COLO668 (cell line): ENCODE results near the gene GTF2F2.

Source experiments
- DNase-seq: peaks from one replicate; lab custom pipeline; 2025; ENCODE audit not compliant: unreplicated experiment; lab: John Stamatoyannopoulos, UW

GTF2F2 gene

DNA sequence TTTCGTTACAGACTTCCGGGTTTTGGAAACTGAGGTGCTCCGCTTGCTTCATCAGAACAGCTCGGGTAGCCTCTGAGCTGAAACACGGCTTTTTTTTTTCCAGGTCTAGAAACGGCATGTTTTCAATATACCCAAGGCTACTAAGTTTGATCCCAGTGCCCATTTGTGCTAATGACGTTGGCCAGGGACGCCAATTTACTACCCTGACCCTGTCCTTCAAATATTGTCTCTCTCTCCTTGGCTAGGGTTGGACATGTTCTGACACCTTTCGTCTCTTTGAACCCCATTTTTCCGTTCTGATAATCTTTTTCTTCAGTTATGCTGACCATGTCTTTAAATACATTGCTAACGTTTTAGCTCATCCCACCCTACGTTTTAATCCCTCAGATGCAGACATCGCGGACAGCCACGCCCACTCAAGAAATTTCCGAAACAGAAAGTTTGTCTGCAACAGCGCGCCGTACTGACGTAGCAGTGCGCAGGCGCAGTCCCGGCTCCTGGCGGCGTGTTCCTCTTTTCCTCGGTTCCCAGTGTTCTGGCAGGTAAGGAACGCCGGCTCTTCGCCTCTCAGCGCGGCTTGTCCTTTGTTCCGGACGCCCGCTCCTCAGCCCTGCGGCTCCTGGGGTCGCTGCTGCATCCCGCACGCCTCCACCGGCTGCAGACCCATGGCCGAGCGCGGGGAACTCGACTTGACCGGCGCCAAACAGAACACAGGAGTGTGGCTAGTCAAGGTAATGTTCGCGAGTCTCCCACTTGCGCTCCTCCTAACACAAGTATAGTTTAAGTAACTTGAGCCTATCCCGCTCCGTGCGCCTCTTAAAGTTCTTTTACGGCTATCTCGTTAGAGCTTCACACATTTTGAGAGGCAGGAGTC is at the start of gene GTF2F2:
Gene GTF2F2 (plus strand): TSS at position 520 of the 874 bp plus-strand sequence. CDS start 146 bp downstream, at position 666.
- DNase-seq = peak; percentile 96

DNA sequence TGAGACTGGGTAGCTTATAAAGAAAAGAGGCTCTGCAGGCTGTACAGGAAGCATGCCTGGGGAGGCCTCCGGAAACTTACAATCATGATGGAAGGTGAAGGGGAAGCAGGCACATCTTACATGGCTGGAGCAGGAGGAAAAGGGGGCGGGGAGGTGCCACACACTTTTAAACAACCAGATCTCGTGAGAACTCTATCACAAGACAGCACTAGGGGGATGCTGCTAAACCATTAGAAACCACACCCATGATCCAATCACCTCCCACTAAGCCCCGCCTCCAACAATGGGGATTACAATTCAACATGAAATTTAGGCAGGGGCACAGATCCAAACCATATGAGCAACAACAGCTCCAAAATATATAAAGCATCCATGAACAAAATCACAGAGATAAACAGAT is 46.5 kb upstream of the GTF2F2 start:
- no peak for DNase-seq

DNA sequence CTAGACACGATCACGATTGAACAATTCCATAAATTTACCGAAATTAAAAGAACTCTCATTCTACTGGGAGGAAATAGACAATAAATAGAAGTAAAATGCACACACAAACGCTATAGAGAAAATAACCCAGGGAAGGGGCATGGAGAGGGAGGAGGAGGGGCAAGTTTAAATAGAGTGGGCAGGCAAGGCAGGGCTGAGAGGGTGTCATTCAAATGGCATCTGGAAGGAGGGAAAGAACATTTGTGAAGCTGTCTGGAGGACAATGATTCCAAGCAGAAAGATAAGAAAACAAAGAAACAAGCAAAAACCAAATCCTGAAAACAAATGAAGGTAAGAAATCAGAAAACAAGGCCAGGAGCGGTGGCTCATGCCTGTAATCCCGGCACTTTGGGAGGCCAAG is 45.6 kb upstream of the GTF2F2 start:
- DNase-seq = no peak

DNA sequence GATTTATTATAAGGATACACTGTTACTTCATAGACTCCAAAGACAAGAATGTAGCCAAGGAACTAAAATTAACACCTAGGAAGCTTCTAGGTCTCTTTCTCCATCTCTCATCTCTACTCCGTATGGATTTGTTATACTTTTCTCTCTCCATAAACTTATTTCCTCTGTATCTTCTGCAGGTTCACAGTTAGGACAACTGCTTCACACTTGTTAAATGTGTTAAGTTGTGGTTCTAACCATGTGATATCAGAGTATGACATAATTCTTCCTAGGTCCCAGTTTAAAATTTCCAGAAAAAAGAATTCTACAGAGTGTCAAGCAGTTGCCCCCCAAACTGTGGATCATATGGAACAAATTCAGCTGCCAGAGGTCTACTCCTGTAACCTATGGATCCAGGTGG is 42.3 kb upstream of the GTF2F2 start:
- no peak for DNase-seq

DNA sequence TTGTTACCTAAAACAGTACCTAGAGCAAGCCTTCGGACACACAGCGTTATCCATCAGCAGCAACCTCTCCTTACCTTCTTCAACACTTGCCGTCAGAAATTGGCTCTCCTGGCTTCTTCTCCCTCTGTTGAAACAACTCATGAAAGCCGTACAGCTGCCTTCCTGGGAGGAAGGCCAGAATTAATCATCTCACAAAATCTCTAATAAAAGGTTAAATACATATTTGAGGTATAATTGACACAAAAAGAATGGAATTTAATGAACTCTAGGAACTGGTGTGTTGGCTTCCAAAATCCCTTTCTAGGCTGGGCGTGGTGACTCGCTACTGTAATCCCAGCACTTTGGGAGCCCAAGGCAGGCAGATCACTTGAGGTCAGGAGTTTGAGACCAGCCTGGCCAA is 37.3 kb upstream of the GTF2F2 start:
- DNase-seq = no peak

GRCh38 chr13:45084515-45084914 is 35.8 kb upstream of the GTF2F2 start:
- no peak for DNase-seq

- DNase-seq = no peak
Observed at GRCh38 chr13:45086484-45086883, 33.8 kb upstream of the GTF2F2 start.

DNA sequence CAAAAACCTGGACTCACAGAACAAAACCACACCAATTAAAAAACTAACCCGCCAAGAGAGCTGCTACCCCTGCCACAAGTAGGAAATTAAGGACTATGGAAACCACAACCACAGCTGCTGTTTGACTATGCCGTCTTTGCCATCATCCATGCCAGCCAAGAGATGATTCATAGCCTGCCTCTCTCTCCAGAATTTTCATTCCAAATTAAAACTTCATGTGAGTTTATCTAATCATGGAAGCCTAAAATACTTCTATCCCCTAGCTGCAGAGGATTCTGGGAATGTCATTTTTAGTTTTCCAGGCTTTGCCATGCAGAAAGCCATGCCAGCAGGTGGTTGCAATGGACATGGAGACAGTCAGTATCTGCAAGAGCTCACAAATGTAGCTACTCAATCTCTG is 27.6 kb upstream of the GTF2F2 start:
- no peak for DNase-seq

DNA sequence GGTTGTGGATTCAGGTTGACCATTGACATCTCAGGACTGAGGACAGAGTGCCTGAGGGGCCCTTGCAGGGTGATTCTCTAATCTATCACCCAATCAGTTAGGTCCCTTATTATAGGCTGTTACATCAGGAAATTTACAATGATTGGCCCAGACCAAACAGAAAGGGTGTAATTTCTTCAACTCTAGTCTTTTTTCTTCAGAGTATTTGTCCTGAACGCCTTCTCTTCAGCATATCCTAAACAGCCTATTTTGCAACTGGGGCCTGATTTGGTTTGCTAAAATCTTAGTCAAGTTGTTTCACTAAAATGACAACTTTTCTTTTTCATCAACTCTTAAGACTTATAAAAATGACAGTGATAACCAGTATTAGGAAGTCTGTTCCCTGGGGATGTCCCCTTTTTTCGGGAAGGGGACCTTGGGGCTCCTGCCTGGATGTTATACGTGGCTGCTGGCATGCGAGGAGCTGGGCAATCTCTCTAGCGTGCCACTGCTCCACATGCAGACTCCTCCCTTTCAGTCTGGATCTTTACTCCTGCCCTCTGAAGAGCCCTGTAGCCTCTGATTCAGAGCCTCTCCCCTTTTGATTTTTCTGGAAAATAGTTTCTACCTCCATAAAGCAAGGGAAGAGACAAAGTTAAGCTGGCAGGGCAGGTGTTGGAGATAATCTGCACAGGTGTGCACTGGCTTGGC is 19.6 kb upstream of the GTF2F2 start:
- no peak for DNase-seq

- DNase-seq = no peak
Observed at GRCh38 chr13:45101327-45102018, 18.8 kb upstream of the GTF2F2 start.

DNA sequence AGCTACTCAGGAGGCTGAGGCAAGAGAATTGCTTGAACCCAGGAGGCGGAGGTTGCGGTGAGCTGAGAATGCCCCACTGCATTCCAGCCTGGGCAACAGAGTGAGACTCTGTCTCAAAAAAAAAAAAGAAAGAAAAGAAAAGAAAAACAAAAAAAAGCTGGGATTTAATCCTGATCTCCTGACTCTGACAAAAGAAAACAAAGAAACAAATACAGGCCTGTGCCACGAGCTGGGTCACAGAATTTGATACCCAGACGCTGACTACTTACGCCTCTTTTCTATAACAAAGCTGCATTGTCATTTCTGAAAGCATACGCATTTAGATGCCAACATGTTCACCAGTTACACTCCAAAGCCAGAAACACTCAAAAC is 18.2 kb upstream of the GTF2F2 start:
- DNase-seq = no peak

GRCh38 chr13:45103449-45103848 is 16.9 kb upstream of the GTF2F2 start:
- DNase-seq = no peak

GRCh38 chr13:45104261-45104660 is 16.0 kb upstream of the GTF2F2 start:
- DNase-seq = no peak

DNA sequence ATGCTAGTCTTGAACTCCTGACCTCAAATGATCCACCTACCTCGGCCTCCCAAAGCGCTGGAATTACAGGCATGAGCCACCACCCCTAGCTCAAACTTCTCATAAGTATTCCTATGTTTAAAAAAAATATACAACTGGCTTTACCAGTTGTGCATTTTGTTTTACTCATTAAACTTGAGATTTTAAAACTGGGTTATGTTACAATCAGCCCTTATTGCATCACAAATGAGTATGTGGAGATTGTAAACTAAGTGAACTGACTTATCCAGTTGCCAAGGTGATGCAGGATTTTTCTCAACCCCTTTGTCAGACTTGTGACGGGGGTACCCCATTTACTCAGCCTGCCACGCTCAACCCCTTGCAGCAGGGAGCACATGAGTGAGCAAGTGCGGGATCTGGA is 14.4 kb upstream of the GTF2F2 start:
- no peak for DNase-seq

GRCh38 chr13:45107539-45107938 is 12.8 kb upstream of the GTF2F2 start:
- no peak for DNase-seq

GRCh38 chr13:45108716-45109101 is 11.6 kb upstream of the GTF2F2 start:
- DNase-seq = no peak

DNA sequence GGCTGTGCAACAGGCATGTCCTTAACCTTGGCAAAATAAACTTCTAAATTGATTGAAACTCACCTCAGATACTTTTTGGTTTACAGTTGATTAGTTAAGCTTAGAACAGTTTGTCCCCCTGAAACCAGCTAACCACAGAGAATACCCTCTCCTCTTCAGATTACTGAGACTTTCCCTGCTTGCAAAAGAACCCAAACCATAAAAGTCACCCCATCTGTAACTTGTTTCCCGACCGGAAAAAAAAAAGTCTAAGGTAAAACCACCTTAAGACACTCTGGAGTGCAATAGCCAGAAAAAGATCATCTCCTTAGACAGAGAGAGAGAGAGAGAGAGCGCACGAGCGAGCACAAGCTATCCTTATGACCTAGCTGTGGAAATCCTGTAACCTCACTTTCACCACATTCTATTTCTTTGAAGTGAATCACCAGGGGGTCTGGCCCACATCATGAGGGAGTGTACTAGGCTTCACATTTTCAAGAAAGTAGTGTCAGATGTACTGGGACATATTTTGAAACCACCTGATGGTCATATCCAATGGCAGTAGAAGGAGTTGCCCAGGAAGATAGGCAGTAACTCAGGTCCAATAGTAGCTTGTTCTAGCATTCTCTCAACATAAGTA is 11.1 kb upstream of the GTF2F2 start:
- no peak for DNase-seq

DNA sequence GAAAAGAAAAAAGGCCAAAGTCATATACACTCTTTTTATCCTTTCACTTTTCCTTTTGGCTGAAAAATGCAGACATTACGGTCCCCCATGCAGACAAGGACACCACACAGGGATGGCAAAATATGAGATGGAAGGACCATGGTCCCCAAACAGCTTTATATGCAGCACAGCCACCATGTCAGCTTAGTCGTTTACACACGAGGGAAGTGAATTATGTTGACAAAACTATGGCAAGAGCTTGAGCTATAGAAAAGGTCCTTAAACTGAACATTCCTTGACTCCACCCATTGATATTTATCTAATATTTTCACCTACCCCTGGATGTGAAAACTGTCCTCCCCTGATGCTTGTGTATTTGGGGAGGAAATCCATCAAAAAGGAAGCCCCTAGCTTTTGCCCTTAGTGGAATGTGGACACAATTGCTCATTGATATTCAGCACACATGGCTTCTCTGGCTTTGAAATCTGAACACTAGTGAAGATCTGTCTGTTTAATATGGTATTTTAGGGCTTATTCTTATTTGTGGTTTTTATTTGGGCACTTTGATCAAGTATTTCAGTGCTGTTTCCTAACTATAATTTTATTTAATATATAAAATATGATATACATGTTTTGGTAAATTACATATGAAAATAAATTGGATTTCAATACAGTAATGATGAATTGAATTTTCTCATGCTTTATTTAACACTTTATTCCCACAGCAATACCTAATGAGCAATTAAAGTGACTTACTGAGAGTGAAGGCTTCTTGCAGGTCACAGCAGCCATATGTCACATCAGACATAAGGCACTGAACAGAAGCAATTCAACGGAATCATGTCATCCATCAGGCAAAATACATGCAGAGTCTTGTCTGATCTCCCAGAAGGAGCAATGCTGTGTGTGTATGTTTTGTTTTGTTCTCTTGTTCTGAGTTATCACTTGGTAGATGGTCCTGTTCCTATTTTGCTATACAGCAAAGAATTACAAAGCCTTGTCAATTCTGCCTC is 6.8 kb upstream of the GTF2F2 start:
- DNase-seq = no peak

DNA sequence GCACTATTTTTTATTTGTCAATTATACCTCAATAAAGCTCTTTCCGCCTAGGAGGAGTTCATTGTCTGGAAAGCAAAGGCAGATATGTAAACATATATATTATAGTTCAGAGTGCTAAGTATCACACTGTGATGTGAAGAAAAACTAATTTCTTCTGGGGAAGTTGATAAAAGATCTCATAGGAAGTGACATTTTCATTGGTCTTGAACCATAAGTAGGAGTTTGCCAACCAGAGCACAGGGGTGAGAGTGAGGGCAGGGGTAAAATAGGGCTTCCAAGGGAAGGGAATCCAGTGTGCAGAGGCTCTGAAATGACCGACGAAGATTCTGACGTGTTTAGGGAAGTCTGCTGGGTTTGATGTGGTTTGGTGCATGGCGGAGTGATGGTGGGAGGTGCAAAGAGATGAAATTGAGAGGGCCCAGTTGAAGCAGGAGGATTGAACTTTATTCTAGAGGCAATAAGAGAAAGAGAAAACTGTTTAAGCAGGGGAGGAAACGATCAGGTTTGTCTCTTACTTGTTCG is 780 bp upstream of the GTF2F2 start:
- peak; percentile 45 for DNase-seq
